Cardiac fibroblast (primary cell): ENCODE measurements around the gene DVL1.
A peak's percentile ranks its signal among the peaks of the same experiment; 100 is the strongest.

Source experiments
- DNase-seq, 2 donors: peaks; one replicate each; pipeline versions ENCODE4 v3.0.0 to v3.0.0-alpha.2; 2010; ENCODE audit warnings: low read depth in 2 of 2
- H3K4me3 ChIP-seq, 2 donors: replicated peaks in 1 of 2; 1 replicate in 1 of 2; 2 replicates in 1 of 2; pipeline ENCODE4 v1.5.1; 2011; ENCODE audit warnings: low read depth in 2 of 2, low read length in 2 of 2, mild to moderate bottlenecking in 2 of 2, moderate library complexity in 1 of 2
- TF ChIP-seq, protein P1 (sequence below): IDR thresholded peaks from one replicate; pipeline ENCODE4 v1.5.1; 2011; ENCODE audit warnings: low read depth, mild to moderate bottlenecking, low read length, inconsistent platforms

Gene DVL1

DNA sequence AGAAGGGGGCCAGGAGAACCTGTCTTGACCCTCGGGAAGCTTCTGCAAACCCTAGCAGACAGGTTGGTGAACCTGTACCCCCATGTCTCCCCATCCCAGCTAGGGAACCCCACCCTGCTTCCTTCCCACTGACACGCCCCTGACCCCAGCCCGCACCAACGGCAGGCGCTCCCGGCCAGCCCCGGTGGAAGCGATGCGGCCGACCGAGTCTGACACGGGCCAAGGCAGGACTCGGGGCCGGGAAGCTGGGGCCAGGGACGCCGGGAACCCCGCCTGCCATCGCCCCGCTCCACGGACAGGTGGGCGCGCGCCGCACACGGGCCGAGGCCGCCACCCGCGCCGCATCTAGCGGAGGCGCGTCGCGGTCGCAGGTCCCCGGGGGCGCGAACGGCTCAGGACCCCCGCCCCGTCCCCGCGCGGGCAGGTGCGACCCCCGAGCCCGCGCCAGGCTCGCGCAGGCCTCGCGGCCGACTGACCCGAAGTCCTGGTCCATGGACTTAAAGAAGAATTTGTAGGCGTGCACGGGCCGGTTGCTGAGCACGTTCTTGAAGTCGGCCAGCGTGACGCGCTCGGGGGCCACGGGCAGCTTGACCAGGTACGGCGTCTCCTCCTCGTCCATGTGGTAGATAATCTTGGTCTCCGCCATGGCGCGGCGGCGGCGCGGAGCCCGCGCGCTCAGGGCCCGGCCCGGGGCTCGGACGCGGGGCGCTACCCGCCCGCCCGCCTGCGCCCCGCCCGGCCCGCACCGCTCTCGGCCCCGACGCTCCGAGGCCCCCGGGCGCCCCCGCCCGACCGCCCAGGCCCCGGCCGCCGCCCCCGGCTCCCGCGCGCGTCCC lies 580 bp downstream of the DVL1 start:
- peak; percentile 47 to 55 for DNase-seq
- TF ChIP-seq, protein P1, sequence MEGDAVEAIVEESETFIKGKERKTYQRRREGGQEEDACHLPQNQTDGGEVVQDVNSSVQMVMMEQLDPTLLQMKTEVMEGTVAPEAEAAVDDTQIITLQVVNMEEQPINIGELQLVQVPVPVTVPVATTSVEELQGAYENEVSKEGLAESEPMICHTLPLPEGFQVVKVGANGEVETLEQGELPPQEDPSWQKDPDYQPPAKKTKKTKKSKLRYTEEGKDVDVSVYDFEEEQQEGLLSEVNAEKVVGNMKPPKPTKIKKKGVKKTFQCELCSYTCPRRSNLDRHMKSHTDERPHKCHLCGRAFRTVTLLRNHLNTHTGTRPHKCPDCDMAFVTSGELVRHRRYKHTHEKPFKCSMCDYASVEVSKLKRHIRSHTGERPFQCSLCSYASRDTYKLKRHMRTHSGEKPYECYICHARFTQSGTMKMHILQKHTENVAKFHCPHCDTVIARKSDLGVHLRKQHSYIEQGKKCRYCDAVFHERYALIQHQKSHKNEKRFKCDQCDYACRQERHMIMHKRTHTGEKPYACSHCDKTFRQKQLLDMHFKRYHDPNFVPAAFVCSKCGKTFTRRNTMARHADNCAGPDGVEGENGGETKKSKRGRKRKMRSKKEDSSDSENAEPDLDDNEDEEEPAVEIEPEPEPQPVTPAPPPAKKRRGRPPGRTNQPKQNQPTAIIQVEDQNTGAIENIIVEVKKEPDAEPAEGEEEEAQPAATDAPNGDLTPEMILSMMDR, result no peak
- H3K4me3 ChIP-seq, result peak overlapping the region; percentile 73 to 74

DNA sequence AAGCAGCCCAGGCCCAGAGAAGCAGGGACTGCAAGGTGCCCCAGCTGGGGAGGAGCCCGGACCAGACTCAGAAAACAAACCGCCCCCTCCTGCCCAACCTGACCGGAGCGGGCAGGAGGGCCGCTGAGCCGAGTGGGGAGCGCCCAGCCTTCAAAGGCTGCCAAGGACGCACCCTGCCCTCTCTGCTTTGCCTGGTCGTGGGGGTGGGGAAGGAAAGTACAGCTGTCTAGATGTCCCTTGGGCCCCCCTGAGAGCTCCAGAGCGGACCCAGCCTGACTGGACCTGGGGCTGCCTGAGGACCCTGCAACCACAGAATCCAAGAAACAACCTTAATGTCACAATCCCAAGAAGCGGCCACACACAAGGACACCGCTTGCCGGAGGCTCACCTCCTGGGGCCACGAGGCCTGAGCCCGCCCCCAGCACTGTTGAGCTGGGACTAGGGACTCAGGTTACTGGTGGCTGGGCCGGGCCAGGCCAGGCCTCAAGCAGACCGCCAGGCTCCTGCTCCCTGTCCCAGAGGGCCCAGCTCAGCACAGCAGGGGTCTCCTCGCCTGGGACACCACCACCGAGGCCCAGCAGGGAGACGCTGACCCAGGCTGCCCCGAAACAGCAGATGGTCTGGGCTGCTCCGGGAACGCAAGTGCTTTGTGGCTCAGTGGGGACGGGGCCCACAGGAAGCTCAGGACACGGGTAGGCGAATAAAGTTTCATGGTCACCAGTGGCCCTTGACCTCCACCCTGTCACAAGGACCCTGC lies 1.4 kb downstream of the DVL1 start:
- TF ChIP-seq, protein P1, result no peak
- peak overlapping the region; percentile 61 to 74 for H3K4me3 ChIP-seq
- peak in 1 of 2 donors; percentile 31 for DNase-seq

GRCh38 chr1:1347026-1347595 lies 2.1 kb downstream of the DVL1 start:
- TF ChIP-seq, protein P1, result no peak
- no peak for DNase-seq
- peak overlapping the region in 1 of 2 donors; percentile 74 for H3K4me3 ChIP-seq

DNA sequence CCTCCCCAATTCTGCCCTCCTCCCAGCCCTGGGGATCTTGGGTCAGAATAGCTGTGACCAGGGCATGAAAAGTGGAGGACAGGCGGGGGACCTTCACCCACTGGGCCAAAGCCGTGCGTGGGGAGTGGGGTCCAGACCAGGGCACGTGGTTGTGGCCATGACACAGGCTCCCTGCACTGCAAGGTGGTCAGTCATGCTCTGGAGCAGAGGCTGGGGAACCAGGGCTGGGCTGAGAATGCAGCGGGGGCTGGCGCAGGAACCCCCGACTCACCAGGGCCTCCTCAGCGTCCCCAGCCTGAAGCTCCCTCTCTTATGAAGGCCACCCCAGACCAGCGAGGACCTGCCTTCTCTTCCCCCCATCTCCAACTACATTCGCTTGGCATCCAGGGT lies 2.7 kb downstream of the DVL1 start:
- H3K4me3 ChIP-seq, result no peak overlapping the region
- no peak for DNase-seq
- TF ChIP-seq, protein P1, result no peak

DNA sequence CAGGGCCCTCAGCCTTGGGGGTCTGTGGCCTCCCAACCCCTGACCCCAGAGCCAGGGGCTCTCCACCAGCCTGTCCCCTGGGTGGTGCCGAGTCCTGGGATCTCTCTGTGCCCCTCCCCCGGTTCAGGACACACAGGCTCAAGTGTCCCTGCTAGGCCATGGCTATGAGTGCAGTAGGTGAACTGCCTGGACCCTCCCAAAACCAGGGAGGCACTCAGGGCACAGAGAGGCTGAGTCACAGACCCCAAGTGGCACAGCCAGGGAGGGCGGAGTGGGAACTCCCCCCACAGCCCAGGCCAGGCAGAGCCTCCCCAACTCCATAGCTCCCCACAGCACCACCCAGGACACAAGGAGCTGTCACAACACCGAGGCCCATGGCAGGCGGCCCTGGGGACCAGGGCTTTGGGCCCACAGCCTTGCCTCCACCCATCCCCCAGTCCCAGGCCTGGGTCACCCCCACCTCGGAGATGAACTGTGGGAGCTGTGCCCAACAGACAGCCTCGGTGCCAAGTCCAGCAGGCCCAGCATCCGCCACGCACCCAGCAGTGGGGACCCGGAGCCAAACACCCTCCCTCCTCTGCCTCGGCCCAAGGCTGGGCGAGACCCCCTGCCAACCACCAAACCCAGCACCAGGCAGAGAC lies 3.2 kb downstream of the DVL1 start:
- no peak for DNase-seq

DNA sequence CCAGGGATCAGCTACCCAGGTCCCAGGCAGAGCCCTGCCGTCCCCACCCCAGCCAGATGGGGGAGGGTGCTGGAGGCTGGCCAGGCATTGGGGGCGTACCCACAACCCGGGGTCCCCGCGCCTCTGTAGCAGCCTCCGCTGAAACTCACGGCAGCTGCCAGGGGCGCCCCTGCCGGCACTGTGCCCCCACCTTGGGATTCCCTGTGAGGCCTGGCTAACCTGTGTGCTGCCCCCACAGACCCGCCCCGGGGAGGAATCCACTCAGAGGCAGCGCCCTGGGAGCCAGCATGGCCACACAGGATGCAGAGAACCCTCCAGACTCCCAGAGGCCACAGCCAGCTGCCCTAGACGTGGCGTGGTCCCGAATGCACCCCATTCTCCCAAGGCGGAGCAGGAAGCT lies 3.8 kb downstream of the DVL1 start:
- TF ChIP-seq, protein P1, result no peak
- DNase-seq, result no peak
- peak overlapping the region in 1 of 2 donors; percentile 4 for H3K4me3 ChIP-seq

More for the DNA sequence above, 3.2 kb downstream of the DVL1 start:
- TF ChIP-seq, protein P1, result no peak
- peak overlapping the region in 1 of 2 donors; percentile 4 for H3K4me3 ChIP-seq
